CD4-positive, alpha-beta T cell treated with Interleukin-6 for 4 hours (primary cell): ENCODE measurements around the gene MRPL44.

ENCODE experiments used
- DNase-seq: peaks from one replicate; pipeline ENCODE4 v3.0.0-alpha.2; 2020; ENCODE audit warnings: mixed read lengths

MRPL44 gene

GRCh38 chr2:223957092-223957851, at the start of gene MRPL44:
TSS of gene MRPL44 (plus strand) at chr2:223957463. CDS start at chr2:223957473, 10 bp downstream.
- DNase-seq: peak; percentile 98

GRCh38 chr2:223908304-223908998, 48.8 kb upstream of the MRPL44 start:
- no peak for DNase-seq

- no peak for DNase-seq
Measured at GRCh38 chr2:223909001-223909741, 48.1 kb upstream of the MRPL44 start.

GRCh38 chr2:223914324-223914723, 42.9 kb upstream of the MRPL44 start:
- DNase-seq: no peak

GRCh38 chr2:223915071-223915470, 42.2 kb upstream of the MRPL44 start:
- DNase-seq: no peak

- DNase-seq: no peak
Measured at GRCh38 chr2:223916181-223916920, 40.9 kb upstream of the MRPL44 start.

GRCh38 chr2:223918671-223919134, 38.6 kb upstream of the MRPL44 start:
- DNase-seq: no peak

- DNase-seq: no peak
Measured at GRCh38 chr2:223920109-223920508, 37.2 kb upstream of the MRPL44 start.

- DNase-seq: no peak
Measured at GRCh38 chr2:223921204-223921603, 36.1 kb upstream of the MRPL44 start.

- no peak for DNase-seq
Measured at GRCh38 chr2:223922308-223922707, 35.0 kb upstream of the MRPL44 start.

GRCh38 chr2:223923976-223924375, 33.3 kb upstream of the MRPL44 start:
- DNase-seq: no peak

- DNase-seq: no peak
Measured at GRCh38 chr2:223925106-223925505, 32.2 kb upstream of the MRPL44 start.

GRCh38 chr2:223928113-223929006, 28.9 kb upstream of the MRPL44 start:
- no peak for DNase-seq

GRCh38 chr2:223929571-223930102, 27.6 kb upstream of the MRPL44 start:
- peak; percentile 38 for DNase-seq

GRCh38 chr2:223930103-223930976, 26.9 kb upstream of the MRPL44 start:
- DNase-seq: no peak

GRCh38 chr2:223932816-223933800, 24.2 kb upstream of the MRPL44 start:
- no peak for DNase-seq

GRCh38 chr2:223934870-223935269, 22.4 kb upstream of the MRPL44 start:
- DNase-seq: no peak

- no peak for DNase-seq
Measured at GRCh38 chr2:223935459-223936125, 21.7 kb upstream of the MRPL44 start.
